HG03097 (cell line): ENCODE results near the gene PYCR2.
"Not testable (repeated sequence)": the region's sequence is repeated elsewhere in the genome, so short reads cannot be mapped to it uniquely, and the experiment has no call there.

Experiments
- ATAC-seq: cut with Tn5 transposase; IDR thresholded peaks from one replicate; pipeline ENCODE4 v1.9.1; 2021; ENCODE audit not compliant: unreplicated experiment, low FRiP score

The PYCR2 gene

GRCh38 chr1:225943582-225943981 is 19.5 kb upstream of the PYCR2 start:
- ATAC-seq: no peak

- no peak for ATAC-seq
These were observed 18.5 kb upstream of the PYCR2 start for GRCh38 chr1:225942574-225942973.

- no peak for ATAC-seq
These were observed 17.8 kb upstream of the PYCR2 start for GRCh38 chr1:225941942-225942222.

GRCh38 chr1:225941187-225941941 is 17.3 kb upstream of the PYCR2 start, which contains the start of gene LEFTY2:
Gene LEFTY2, minus strand, starts transcription at chr1:225941220. Its CDS starts 80 bp downstream, at chr1:225941140.
- no peak for ATAC-seq

- ATAC-seq: no peak
These were observed 16.5 kb upstream of the PYCR2 start for GRCh38 chr1:225940385-225941151.

- ATAC-seq: not testable (repeated sequence)
These were observed 15.9 kb upstream of the PYCR2 start for GRCh38 chr1:225939939-225940310.

- not testable (repeated sequence) for ATAC-seq
These were observed 15.3 kb upstream of the PYCR2 start for GRCh38 chr1:225939097-225939938.

- no peak for ATAC-seq
These were observed 13.3 kb upstream of the PYCR2 start for GRCh38 chr1:225937048-225937968.

- ATAC-seq: no peak
These were observed 12.5 kb upstream of the PYCR2 start for GRCh38 chr1:225936523-225936922.

GRCh38 chr1:225936086-225936485 is 12.0 kb upstream of the PYCR2 start:
- not testable (repeated sequence) for ATAC-seq

GRCh38 chr1:225934711-225935110 is 10.7 kb upstream of the PYCR2 start:
- no peak for ATAC-seq

- ATAC-seq: no peak
These were observed 9.0 kb upstream of the PYCR2 start for GRCh38 chr1:225933072-225933471.

GRCh38 chr1:225931270-225932136 is 7.5 kb upstream of the PYCR2 start:
- no peak for ATAC-seq

GRCh38 chr1:225930566-225930965 is 6.5 kb upstream of the PYCR2 start:
- ATAC-seq: no peak

- ATAC-seq: not testable (repeated sequence)
These were observed 5.4 kb upstream of the PYCR2 start for GRCh38 chr1:225929462-225929861.

- ATAC-seq: no peak
These were observed 4.4 kb upstream of the PYCR2 start for GRCh38 chr1:225928186-225929175.

- ATAC-seq: no peak
These were observed 2.6 kb upstream of the PYCR2 start for GRCh38 chr1:225926551-225927113.

GRCh38 chr1:225923381-225923691 is 714 bp downstream of the PYCR2 start:
- ATAC-seq: peak; percentile 0
